Bone marrow (tissue), 2 donors: ENCODE data around the gene RGPD3.
"Not testable (repeated sequence)": the region's sequence is repeated elsewhere in the genome, so short reads cannot be mapped to it uniquely, and the experiment has no call there.

Experiments used
- DNase-seq, 2 donors: peaks; one replicate each; lab custom pipeline; 2025; lab: John Stamatoyannopoulos, UW

Gene RGPD3

GRCh38 chr2:106486551-106487385 lies 18.6 kb upstream of the RGPD3 start, which contains the start of gene CD8B2:
TSS of gene CD8B2 (plus strand) at chr2:106487364. CDS start at chr2:106487427, 63 bp downstream.
- DNase-seq = not testable (repeated sequence)

GRCh38 chr2:106479563-106479962 lies 11.3 kb upstream of the RGPD3 start:
- DNase-seq = not testable (repeated sequence)

GRCh38 chr2:106477647-106478046 lies 9.4 kb upstream of the RGPD3 start:
- DNase-seq = not testable (repeated sequence)

- DNase-seq = not testable (repeated sequence)
These were observed 2.4 kb upstream of the RGPD3 start for GRCh38 chr2:106470658-106471057.

GRCh38 chr2:106467516-106467915 lies 697 bp downstream of the RGPD3 start:
- not testable (repeated sequence) for DNase-seq

- not testable (repeated sequence) for DNase-seq
These were observed 6.3 kb downstream of the RGPD3 start for GRCh38 chr2:106461882-106462281.

GRCh38 chr2:106390680-106391079 lies 77.5 kb downstream of the RGPD3 start:
- DNase-seq = not testable (repeated sequence)

- not testable (repeated sequence) for DNase-seq
These were observed 79.3 kb downstream of the RGPD3 start for GRCh38 chr2:106388814-106389410.

- not testable (repeated sequence) for DNase-seq
These were observed 83.7 kb downstream of the RGPD3 start for GRCh38 chr2:106384548-106384947.

- not testable (repeated sequence) for DNase-seq
These were observed 86.3 kb downstream of the RGPD3 start for GRCh38 chr2:106381867-106382266.

GRCh38 chr2:106379567-106379966 lies 88.6 kb downstream of the RGPD3 start:
- DNase-seq = not testable (repeated sequence)

GRCh38 chr2:106369182-106369581 lies 99.0 kb downstream of the RGPD3 start:
- not testable (repeated sequence) for DNase-seq

- DNase-seq = no peak
These were observed 101.9 kb downstream of the RGPD3 start for GRCh38 chr2:106366204-106366885.

- DNase-seq = peak in 1 of 2 donors; percentile 12
These were observed 104.4 kb downstream of the RGPD3 start for GRCh38 chr2:106363791-106364190.

GRCh38 chr2:106362789-106363188 lies 105.4 kb downstream of the RGPD3 start:
- DNase-seq = no peak

GRCh38 chr2:106359512-106359911 lies 108.7 kb downstream of the RGPD3 start:
- no peak for DNase-seq

GRCh38 chr2:106358521-106358920 lies 109.7 kb downstream of the RGPD3 start:
- no peak for DNase-seq

GRCh38 chr2:106358081-106358480 lies 110.1 kb downstream of the RGPD3 start:
- DNase-seq = no peak

GRCh38 chr2:106356291-106356690 lies 111.9 kb downstream of the RGPD3 start:
- DNase-seq = no peak

GRCh38 chr2:106353676-106354075 lies 114.5 kb downstream of the RGPD3 start:
- DNase-seq = peak in 1 of 2 donors; percentile 34

GRCh38 chr2:106350980-106351379 lies 117.2 kb downstream of the RGPD3 start:
- no peak for DNase-seq

GRCh38 chr2:106344302-106344701 lies 123.9 kb downstream of the RGPD3 start:
- DNase-seq = no peak

GRCh38 chr2:106343274-106343673 lies 124.9 kb downstream of the RGPD3 start:
- DNase-seq = no peak
